K562 (cell line): Measurements from ENCODE around the gene TLX2. TPM values are rescaled to one million over a fixed set of nuclear protein-coding genes. Genes with fewer than 3 reads are reported as not detected.

Source experiments
- BRCA1 ChIP-seq, 2 experiments: fragments of 450-650 bp in 1 of 2; sonication (generic) in 1 of 2; formaldehyde crosslinking in 1 of 2; IDR thresholded peaks; 2 replicates each; pipeline versions ENCODE4 v1.5.0 to v1.6.1; 2017 to 2020; ENCODE audit warnings: mild to moderate bottlenecking in 1 of 2, missing genetic modification reagents in 1 of 2
- CBFB ChIP-seq: sonication (generic); formaldehyde crosslinking; IDR thresholded peaks from 2 replicates; pipeline ENCODE4 v1.4.0; 2020; ENCODE audit warnings: mild to moderate bottlenecking, missing genetic modification reagents
- FOSL1 ChIP-seq: fragments of 200-800 bp; sonication (Bioruptor generic); conservative IDR thresholded peaks from 2 replicates; pipeline ENCODE4 v1.6.1; 2016; ENCODE audit warnings: missing genetic modification characterization, missing compliant biosample characterization
- FOXJ2 ChIP-seq: fragments of 200-800 bp; sonication (Bioruptor generic); IDR thresholded peaks from 2 replicates; pipeline ENCODE4 v1.6.1; 2016; ENCODE audit warnings: missing genetic modification characterization, missing compliant biosample characterization
- JUND ChIP-seq, 2 experiments: IDR thresholded peaks; 2 replicates in 1 of 2; 3 replicates in 1 of 2; pipeline ENCODE4 v1.6.1; 2011; ENCODE audit warnings: borderline replicate concordance in 2 of 2, low read depth in 2 of 2, low read length in 2 of 2, improper control_type of control experiment in 1 of 2, missing biosample characterization in 1 of 2, missing genetic modification characterization in 1 of 2, missing genetic modification reagents in 1 of 2
- PTTG1 ChIP-seq: fragments of 450-650 bp; IDR thresholded peaks from 2 replicates; pipeline ENCODE4 v1.6.1; 2016; ENCODE audit warnings: low read depth, mild to moderate bottlenecking, missing genetic modification characterization, missing compliant biosample characterization
- RB1 ChIP-seq: fragments of 450-650 bp; IDR thresholded peaks from 2 replicates; pipeline ENCODE4 v1.6.1; 2017; ENCODE audit warnings: low read depth, mild to moderate bottlenecking
- RBBP5 ChIP-seq: fragments of 200-600 bp; sonication (generic); IDR thresholded peaks from 2 replicates; pipeline ENCODE4 v1.6.1; 2012; ENCODE audit warnings: borderline replicate concordance, mild to moderate bottlenecking, low read length, control low read depth, inconsistent platforms; ENCODE audit not compliant: insufficient read depth, poor library complexity, severe bottlenecking
- SREBF2 ChIP-seq: sonication (generic); formaldehyde crosslinking; IDR thresholded peaks from 2 replicates; pipeline ENCODE4 v1.4.0; 2020; ENCODE audit warnings: mild to moderate bottlenecking, missing genetic modification reagents
- TAF1 ChIP-seq: IDR thresholded peaks from 2 replicates; pipeline ENCODE4 v1.6.1; 2011; ENCODE audit warnings: mild to moderate bottlenecking, low read length, moderate library complexity; ENCODE audit not compliant: insufficient read depth, control insufficient read depth, severe bottlenecking; ENCODE audit errors: extremely low read depth
- TEAD4 ChIP-seq, 2 experiments: sonication (generic) in 1 of 2; formaldehyde crosslinking in 1 of 2; IDR thresholded peaks; 2 replicates each; pipeline versions ENCODE4 v1.6.1 to v1.8.0; 2012 to 2022; ENCODE audit warnings: borderline replicate concordance in 1 of 2, inconsistent platforms in 1 of 2, low read length in 1 of 2, mild to moderate bottlenecking in 1 of 2, missing genetic modification reagents in 1 of 2
- THAP7 ChIP-seq: fragments of 250-450 bp; sonication (Bioruptor Pico); IDR thresholded peaks from 2 replicates; pipeline ENCODE4 v1.5.0; 2021
- TOE1 ChIP-seq, 2 experiments: fragments of 450-650 bp in 1 of 2; sonication (generic) in 1 of 2; formaldehyde crosslinking in 1 of 2; IDR thresholded peaks; 2 replicates each; pipeline versions ENCODE4 v1.7.1 to v1.8.0; 2016 to 2022; ENCODE audit warnings: borderline replicate concordance in 2 of 2, mild to moderate bottlenecking in 2 of 2, antibody characterized with exemption in 1 of 2, inconsistent platforms in 1 of 2, low read depth in 1 of 2, missing genetic modification reagents in 1 of 2, moderate library complexity in 1 of 2
- ZNF324 ChIP-seq: fragments of 250-450 bp; sonication (Bioruptor Pico); IDR thresholded peaks from 2 replicates; pipeline ENCODE4 v1.4.0; 2020; ENCODE audit warnings: mild to moderate bottlenecking
- ZNF354B ChIP-seq: fragments of 250-450 bp; sonication (Bioruptor Pico); IDR thresholded peaks from 2 replicates; pipeline ENCODE4 v1.4.0; 2020
- ZNF717 ChIP-seq: fragments of 250-450 bp; sonication (Bioruptor Pico); IDR thresholded peaks from 2 replicates; pipeline ENCODE4 v1.5.0; 2021
- ZNF740 ChIP-seq, 3 experiments: fragments of 200-800 bp in 1 of 3; sonication (Bioruptor generic) in 1 of 3; sonication (generic) in 1 of 3; formaldehyde crosslinking in 1 of 3; IDR thresholded peaks; 2 replicates each; pipeline versions ENCODE4 v1.6.1 to v1.8.0; 2016 to 2022; ENCODE audit warnings: mild to moderate bottlenecking in 2 of 3, missing compliant biosample characterization in 2 of 3, missing genetic modification characterization in 2 of 3, missing genetic modification reagents in 1 of 3
- polyA plus RNA-seq, 8 experiments: library from polyadenylated mRNA; depleted of rRNA in 4 of 8; stranded (reverse) in 5 of 8; unstranded in 3 of 8; fragments of >200 nt; fragmentation: Nextera tagmentation in 2 of 8; fragmentation: Illumina TruSeq in 1 of 8; extraction: Ambion mirVana in 2 of 8; extraction: Trizol in 1 of 8; gene quantifications; 2 replicates each; pipeline versions ENCODE4 v1.2.1 to v1.2.3, GENCODE V29; 2011 to 2014; ENCODE audit warnings: inconsistent platforms in 1 of 8, missing spikeins in 1 of 8
- total RNA-seq, 7 experiments: library from RNA; depleted of rRNA in 6 of 7; stranded (reverse); fragments of >200 nt in 6 of 7; fragmentation: Illumina TruSeq in 2 of 7; extraction: Trizol in 2 of 7; gene quantifications; 2 replicates each; pipeline versions ENCODE4 v1.2.1 to v1.2.3, GENCODE V29; 2011 to 2021; ENCODE audit warnings: low replicate concordance in 1 of 7
- TF ChIP-seq, protein P1 (sequence below), 2 experiments: fragments of 250-450 bp in 1 of 2; fragments of 450-650 bp in 1 of 2; sonication (Bioruptor Pico) in 1 of 2; IDR thresholded peaks; 2 replicates each; pipeline versions ENCODE4 v1.6.1 to v1.8.0; 2016 to 2021; ENCODE audit warnings: mild to moderate bottlenecking in 2 of 2, moderate library complexity in 2 of 2, missing compliant biosample characterization in 1 of 2, missing genetic modification characterization in 1 of 2
- TF ChIP-seq, protein P2 (sequence below): fragments of 200-800 bp; sonication (Bioruptor generic); IDR thresholded peaks from 2 replicates; pipeline ENCODE4 v1.6.1; 2017; ENCODE audit warnings: missing genetic modification characterization, missing compliant biosample characterization

Gene TLX2
- total and polyA plus RNA-seq, 9 of the 15 experiments (the other 6 are each of a cell fraction or from before 2014, with no cell fraction given): not detected

- no peak for TF ChIP-seq THAP7
- TF ChIP-seq RB1: peak; percentile 17; the same call in 1 of the 2 replicates
- TF ChIP-seq ZNF354B: no peak
- TF ChIP-seq TAF1: peak; percentile 7
- TF ChIP-seq ZNF740 (CRISPR knock-in tag; IDR thresholded peaks at IDR 0.05): 0 out of 2 replicates have a peak, but pooled peaks have one; percentile 22
- no peak for TF ChIP-seq ZNF740 (tag; IDR thresholded peaks at IDR 0.05)
- TF ChIP-seq FOSL1: peak; percentile 87
- TF ChIP-seq TEAD4 (IDR thresholded peaks at IDR 0.05; ENCODE audit: low read length): no peak; the same call in 1 of the 2 replicates
- TF ChIP-seq TEAD4 (CRISPR knock-in tag; IDR thresholded peaks at IDR 0.05; ENCODE audit: borderline replicate concordance): no peak
- TF ChIP-seq TOE1 (IDR thresholded peaks at IDR 0.05; ENCODE audit: borderline replicate concordance): 0 out of 2 replicates have a peak, but pooled peaks have one; percentile 10
- no peak for TF ChIP-seq TOE1 (CRISPR knock-in tag; IDR thresholded peaks at IDR 0.05; ENCODE audit: borderline replicate concordance, low read depth)
- 0 out of 2 replicates have a peak, but pooled peaks have one; percentile 37 for TF ChIP-seq ZNF324 (CRISPR knock-in tag)
- TF ChIP-seq, protein P1, sequence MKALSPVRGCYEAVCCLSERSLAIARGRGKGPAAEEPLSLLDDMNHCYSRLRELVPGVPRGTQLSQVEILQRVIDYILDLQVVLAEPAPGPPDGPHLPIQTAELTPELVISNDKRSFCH (CRISPR knock-in tag; IDR thresholded peaks at IDR 0.05): no peak
- TF ChIP-seq, protein P1 (tag; IDR thresholded peaks at IDR 0.05): no peak
- TF ChIP-seq JUND (IDR thresholded peaks at IDR 0.05; ENCODE audit: borderline replicate concordance, low read depth, low read length): peak; percentile 8; the same call in 1 of the 2 replicates
- TF ChIP-seq JUND (tag; IDR thresholded peaks at IDR 0.05; ENCODE audit: borderline replicate concordance, low read depth, low read length): no peak
- TF ChIP-seq BRCA1 (IDR thresholded peaks at IDR 0.05): no peak
- TF ChIP-seq BRCA1 (CRISPR knock-in tag; IDR thresholded peaks at IDR 0.05): no peak
- TF ChIP-seq, protein P2, sequence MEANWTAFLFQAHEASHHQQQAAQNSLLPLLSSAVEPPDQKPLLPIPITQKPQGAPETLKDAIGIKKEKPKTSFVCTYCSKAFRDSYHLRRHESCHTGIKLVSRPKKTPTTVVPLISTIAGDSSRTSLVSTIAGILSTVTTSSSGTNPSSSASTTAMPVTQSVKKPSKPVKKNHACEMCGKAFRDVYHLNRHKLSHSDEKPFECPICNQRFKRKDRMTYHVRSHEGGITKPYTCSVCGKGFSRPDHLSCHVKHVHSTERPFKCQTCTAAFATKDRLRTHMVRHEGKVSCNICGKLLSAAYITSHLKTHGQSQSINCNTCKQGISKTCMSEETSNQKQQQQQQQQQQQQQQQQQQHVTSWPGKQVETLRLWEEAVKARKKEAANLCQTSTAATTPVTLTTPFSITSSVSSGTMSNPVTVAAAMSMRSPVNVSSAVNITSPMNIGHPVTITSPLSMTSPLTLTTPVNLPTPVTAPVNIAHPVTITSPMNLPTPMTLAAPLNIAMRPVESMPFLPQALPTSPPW (CRISPR knock-in tag): peak; percentile 24; the same call in 1 of the 2 replicates
- TF ChIP-seq ZNF717 (CRISPR knock-in tag): no peak
- no peak for TF ChIP-seq SREBF2 (CRISPR knock-in tag)
- TF ChIP-seq FOXJ2: no peak
- TF ChIP-seq RBBP5: peak; percentile 69
- TF ChIP-seq CBFB (CRISPR knock-in tag): 0 out of 2 replicates have a peak, but pooled peaks have one; percentile 2
- no peak for TF ChIP-seq PTTG1 (tag)
These were observed 10.5 kb upstream of the TLX2 start (continued) for GRCh38 chr2:74503506-74504475.
